NCI-H446 treated with DMSO at 0.1 percent for 48 hours (cell line): ENCODE measurements around the gene ALPL.

Experiments
- DNase-seq: peaks from one replicate; lab custom pipeline; 2025; lab: John Stamatoyannopoulos, UW

Gene ALPL

DNA sequence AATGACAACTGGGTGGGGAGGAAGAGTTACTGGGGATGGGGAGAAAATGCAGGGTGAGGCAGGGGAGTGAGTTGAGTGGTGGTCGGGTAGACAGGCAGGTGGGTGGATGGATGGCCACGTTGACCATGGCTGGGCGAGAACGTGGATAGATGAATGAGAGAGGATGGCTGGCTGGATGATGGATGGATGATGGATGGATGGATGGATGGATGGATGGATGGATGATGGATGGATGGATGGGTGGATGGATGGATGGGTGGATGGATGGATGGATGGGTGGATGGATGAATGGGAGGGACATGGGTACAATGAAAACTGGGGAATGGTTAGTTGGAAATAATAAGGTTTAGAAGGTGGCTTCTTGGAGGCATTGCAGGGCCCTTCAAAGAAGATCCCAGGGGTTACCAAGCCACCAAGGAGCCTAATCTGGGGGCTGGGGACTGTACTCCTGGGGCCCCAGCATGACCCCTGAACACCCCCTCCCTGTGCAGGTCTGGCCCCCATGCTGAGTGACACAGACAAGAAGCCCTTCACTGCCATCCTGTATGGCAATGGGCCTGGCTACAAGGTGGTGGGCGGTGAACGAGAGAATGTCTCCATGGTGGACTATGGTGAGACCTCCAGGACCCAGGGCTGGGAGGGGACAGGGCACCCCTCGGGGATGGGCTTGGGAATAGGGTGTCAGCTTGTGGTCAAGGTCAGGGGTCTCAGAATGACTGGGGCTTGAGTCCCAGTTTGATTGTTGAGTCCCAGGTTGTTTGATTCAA lies 67.0 kb downstream of the ALPL start:
- no peak for DNase-seq

DNA sequence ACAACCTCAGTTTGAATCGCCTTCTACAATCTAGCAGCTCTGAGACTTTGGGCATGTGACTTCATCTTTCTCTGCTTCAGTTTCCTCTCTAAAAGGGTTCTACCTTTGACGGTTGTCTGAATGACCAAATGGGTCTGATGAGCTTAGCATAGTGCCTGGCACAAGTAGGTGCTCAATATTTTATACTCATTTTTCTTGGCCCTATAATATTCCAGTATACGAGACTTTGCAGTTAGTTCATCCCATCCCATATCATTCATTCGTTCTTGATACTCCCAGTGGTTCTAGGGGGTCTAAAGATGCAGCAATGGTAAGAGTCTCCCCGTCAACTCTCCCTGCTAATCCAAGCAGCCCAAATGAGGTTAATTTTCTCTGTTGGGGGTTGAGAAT lies 67.6 kb downstream of the ALPL start:
- DNase-seq, result no peak

DNA sequence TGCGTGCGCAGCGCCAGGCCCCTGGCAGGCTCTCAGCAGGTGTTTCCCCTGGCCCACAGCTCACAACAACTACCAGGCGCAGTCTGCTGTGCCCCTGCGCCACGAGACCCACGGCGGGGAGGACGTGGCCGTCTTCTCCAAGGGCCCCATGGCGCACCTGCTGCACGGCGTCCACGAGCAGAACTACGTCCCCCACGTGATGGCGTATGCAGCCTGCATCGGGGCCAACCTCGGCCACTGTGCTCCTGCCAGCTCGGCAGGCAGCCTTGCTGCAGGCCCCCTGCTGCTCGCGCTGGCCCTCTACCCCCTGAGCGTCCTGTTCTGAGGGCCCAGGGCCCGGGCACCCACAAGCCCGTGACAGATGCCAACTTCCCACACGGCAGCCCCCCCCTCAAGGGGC lies 68.1 kb downstream of the ALPL start:
- DNase-seq, result no peak

DNA sequence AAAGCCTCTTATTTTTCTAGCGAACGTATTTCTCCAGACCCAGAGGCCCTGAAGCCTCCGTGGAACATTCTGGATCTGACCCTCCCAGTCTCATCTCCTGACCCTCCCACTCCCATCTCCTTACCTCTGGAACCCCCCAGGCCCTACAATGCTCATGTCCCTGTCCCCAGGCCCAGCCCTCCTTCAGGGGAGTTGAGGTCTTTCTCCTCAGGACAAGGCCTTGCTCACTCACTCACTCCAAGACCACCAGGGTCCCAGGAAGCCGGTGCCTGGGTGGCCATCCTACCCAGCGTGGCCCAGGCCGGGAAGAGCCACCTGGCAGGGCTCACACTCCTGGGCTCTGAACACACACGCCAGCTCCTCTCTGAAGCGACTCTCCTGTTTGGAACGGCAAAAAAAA lies 68.7 kb downstream of the ALPL start:
- no peak for DNase-seq

DNA sequence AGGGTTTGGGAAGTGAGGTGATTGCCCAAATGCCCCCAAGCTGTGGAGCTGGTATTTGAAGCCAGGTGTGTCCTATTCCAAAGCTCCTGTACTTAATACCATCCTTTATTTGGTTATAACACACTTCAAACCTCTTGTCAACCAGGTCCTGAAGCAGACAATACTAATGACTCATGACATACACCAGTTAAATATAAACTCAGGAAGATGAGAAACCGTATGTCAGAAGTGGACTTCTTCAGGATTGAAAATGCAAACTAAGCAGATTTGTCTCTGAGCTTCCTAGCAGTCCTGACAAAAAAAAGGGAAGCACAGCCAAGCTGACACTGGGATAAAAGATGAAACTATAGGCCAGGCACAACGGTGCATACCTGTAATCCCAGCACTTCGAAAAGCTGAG lies 70.6 kb downstream of the ALPL start:
- no peak for DNase-seq

DNA sequence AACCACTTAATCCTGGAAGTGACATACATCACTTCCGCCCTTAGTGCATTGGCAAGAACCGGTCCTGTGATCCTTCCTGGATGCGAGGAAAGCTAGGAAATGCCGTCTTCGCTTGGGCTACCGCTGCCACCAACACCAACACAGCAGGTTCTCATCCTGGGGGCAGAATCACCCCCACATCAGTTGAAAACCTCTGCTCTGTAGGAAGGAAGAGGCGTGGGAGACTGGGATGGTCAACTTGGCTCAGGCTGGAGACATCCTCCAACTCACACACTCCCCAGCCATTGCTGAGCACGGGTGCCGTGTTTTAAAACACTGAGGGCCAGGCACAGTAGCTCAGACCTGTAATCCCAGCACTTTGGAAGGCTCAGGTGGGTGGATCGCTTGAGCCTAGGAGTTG lies 74.9 kb downstream of the ALPL start:
- DNase-seq, result no peak

DNA sequence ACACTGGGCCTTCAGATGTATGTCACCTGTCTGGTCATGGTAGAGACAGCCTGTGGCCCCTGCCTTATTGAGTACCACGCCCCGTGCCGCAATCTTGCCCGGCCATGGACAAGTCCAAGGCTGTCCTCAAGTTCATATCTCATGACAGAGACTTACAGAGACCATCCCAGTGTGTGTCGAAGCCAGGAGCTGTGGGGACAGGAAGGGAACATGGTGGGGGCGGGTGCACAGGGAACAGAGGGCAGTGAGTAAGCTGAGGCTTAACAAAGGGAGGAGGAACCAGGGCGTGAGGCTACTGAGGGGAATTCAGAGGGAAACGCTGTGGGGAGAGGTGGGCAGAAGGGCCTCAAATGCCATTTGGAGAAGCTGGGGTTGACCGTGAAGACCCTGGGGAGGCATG lies 75.8 kb downstream of the ALPL start:
- no peak for DNase-seq

DNA sequence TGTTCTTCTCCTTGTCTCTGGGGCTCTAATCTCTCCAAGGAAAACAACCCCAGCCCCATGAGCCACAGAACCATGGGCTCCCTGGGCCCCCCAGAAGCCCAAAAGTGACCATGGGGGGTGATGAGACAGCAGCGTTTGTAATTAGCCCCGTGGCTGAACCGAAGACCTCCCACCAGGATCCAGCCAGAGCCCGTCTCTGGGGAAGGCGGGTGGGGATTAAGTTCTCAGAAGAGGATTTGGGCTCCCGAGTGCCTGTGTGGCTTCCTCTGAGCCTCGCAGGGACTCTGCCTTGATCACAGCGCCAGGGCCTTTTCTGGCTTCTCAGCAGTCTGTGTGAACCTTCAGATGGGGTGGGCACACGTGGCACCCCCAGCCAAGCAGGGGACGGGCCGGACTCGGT lies 77.0 kb downstream of the ALPL start:
- no peak for DNase-seq

DNA sequence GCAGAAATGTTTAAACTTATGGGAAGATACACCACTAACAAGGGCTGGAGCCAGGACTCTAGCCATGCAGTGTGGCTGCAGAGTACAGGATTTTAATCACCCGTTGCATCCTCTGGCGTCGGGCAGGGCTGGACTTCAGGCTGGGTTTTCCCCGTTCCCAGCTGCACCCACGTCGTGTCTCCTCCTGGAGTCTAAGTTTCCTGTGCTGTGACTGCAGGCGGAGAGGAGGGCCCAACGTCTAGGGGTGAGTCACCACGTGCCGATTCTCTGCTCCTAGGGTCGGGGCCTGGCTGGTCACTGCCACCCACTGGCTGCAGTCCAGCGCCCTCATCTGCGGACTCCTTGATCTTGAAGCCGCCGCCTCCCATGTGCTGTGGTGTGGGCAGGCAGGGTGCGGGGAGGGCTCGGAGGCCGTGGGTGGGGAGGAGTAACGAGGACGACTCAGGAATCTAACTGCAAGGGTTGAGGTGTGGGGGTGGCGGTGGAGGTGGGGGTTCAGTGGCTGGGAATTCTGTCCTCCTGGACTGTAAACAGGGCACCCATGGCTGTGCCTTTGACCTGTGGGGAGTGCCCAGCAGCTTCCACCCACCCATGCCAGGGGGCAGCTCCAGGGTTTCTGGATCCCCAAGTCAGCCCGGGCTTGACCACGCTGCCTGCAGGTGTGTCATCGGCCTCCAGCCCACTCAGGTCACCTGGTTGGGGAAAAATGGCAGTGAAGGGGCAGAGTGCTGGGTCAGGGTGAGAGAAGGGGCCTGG lies 77.8 kb downstream of the ALPL start:
- no peak for DNase-seq

DNA sequence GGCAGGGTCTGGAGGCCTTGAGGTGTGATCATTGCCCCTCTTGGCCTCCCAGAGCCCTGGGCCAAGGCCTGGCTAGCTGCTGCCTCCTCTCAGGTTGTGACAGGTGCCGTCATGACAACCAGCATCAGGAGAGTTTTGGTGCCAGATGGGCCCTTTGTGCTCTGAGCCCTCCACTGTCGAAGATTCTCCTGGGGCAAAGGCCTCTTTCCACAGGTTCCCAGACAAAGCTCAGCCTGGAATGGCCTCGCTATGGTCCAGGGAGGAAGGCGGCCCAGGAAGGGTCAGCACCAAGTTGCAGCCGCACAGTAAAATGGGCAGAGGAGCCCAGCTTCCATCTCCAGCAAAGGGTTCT lies 78.4 kb downstream of the ALPL start:
- no peak for DNase-seq

DNA sequence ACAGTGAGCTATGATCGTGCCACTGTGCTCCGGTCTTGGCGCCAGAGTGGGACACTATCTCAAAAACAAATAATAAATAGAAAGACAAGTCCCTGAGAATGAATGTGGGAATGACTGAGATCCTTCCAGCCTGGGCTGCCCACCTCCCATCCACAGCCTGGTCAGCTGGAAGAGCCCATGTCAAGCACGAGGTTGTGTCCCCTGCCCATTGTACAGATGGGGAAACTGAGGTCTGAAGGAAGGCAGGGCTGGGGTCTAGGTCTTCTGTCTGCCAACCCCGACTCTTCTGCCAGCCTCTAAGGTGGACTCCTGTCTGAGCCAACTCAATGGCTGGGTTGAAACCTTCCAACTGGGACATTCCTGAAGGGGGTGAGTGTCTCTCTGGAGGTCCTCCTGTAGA lies 80.4 kb downstream of the ALPL start:
- DNase-seq, result no peak

DNA sequence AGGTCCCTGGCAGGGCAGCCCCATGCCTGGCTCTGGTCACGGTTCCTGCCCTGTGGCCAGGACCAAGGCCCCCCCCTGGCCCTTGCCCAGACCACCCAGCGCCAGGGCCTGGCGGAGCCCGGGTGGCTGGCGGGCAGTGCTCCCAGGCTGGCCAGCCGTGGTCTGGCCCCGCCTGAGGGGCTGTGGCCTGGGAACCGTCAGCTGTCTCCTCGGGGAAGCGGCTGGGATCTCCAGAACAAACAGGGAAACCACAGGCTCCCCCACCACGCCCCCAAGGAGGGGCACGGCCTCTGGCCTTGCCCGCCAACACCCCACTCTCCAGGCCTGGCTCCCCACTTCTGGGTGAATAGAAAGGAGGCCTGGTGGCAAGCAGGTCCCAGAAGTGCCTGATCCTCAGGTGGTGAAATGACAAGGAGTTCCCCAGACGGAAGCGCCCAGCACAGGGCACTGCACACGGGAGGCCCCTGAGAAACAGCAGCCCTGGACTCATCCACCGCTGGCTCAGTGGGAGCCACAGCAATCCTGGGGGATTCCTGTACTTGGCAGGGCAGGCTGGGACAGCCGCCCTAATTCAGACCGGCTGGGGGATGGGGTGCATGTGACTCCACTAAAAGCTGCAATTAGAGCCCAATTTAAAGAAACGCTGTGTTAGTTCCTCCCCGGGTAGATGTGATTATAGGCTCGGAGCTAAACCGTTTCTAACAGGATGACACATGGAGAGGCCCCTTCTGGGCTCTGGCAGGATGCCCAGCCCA lies 81.1 kb downstream of the ALPL start:
- no peak for DNase-seq

DNA sequence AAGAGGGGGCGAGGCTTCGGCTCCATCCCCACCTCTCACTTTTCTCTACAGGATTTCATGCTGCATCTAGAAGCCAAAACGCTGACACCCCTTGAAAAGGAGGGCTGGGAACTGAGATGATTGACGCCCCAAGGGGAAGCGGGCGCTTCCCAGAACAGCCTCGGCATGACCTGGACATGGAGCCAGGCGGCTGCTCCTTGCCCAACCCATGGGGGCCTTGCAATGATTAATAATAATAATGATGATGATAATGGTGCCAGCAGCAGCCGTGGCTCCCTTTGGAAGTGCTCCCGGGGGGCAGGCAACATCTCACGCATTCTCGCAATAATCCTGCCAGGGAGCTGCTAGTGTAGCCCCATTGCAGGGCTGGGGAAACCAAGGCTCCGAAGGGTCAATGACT lies 81.7 kb downstream of the ALPL start:
- no peak for DNase-seq

DNA sequence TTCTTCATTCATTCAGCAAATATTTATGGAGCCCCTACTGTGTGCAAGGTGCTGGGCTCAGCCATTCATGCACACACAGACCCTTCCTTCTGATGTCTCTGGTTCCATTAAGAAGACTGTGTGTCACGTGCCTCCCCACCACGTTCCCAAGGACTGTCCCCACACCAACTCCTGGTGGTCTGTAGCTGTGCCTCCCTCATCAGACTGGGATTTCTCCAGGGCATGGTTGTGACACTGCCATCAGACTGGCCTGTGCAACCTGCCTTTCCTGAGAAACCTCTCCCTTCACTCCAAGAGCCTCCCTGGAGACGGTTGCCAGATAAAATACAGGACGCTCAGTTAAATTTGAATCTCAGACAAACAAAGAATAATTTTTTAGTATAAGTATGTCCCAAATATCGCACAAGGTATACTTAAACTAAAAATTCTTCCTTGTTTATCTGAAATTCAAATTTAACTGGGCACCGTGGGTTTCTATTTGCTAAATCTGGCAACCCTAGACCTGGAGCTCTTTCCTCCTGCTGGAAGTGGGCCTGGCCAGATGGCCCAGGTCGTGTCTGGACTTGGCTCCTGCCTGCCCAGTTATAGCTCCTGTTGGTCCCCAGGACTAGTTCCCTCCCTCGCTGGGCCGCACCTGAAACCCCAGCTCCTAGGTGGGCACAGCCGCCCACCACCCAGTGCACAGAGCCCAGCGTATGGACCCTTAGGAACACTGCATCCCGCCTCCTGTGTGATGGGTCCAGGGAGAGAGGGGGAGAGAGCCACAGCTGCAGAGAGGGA lies 83.1 kb downstream of the ALPL start:
- DNase-seq, result no peak

DNA sequence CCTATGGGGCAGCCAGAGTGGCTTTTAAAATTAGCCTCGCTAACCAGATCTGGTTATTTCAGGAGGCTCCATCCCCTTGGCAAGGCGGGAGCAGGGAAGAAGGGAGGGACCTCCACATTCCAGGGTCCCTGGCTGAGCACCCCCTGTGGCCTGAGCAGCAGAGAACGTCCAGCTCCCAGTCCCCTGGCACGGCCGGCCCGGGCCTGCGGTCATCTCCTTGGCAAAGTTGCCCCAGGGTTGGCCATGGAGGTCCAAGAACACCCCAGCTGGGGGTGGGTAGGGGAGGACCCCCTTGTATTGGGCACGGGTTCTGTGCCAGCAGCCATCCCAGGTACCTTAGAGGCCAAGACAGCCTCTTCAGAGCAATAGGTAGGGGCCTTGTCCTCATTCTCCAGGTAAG lies 84.0 kb downstream of the ALPL start:
- no peak for DNase-seq

DNA sequence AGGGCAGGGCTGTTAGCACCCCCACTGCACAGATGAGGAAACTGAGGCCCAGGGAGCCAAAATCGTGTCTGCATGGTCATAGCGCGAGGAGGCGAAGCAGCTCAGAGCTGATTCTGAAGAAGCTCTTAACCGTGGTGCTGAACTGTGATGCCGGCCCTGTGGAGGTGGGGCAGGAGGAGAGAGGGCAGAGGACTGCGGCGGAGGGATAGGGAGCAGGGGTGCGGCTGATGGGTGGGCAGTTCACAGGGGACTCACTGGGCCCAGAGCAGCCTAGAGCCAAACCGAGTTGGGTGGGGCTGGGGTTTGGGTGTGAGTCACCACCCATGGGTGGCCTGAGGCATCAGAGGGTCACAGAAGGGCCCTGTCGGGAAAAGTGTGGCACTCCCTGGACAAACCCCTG lies 85.3 kb downstream of the ALPL start:
- DNase-seq, result no peak

DNA sequence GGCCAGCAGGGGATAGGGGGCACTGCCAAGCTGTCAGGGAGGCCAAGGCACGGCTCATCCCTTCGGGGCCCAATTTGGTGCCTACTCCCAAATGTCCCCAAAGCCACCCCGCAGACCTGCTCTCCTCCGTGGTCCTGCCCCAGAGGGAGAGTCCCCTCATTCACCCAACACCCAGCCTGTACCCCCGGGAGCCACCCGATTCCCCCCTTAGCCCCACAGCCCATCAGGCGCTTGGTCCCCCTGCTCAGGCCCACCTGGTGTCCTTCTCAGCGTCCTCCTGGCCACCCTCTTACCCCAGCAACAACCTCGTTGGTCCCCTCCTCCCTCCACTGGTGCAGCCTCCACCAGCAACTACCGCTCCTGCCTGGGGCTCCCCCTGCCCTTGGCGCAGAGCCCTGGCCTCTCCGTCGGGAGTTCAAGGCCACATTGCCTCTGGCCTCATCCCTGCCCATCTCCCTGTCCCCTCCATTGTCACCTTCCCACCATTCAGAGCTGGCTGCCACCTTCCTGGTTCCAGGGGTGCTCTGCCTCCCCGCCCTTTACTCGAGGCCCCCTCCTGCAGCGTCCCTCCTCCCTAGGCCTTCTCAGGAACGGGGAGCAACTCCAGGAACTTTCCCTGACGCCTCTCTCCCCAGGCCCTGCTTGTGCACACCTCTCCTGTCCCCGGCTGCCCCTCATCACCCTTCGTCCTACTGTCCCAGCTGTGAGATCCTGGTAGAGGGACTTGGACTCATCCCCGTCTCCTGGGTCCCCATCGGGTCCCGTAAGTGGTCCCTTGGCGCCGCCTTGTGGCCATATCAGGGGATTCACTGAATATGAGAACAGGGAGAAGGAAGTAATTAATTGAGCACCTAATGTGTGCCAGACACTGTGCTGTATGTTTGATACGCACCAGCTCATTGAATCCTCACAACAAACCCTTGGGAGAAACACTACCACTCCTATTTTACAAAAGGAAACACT lies 86.0 kb downstream of the ALPL start:
- peak; percentile 11 for DNase-seq

DNA sequence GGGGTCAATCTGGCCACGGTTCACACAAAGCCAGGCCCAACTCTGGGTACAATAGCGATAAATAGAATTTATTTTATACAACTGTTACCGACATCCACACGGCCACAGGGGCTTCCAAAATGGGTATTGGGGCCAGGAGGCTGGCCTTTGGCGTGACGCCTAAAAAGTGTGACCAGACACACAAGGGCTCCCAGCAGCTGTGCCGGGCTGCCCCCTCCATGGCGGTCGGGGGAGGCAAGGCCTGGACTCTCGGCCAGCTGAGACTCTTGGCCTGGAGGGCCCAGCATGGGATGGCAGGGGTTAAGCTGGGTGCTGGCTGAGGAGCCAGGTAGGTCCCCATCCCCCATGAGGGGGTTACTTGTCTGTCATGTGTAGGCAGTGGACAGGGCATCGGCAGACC lies 87.0 kb downstream of the ALPL start:
- no peak for DNase-seq

DNA sequence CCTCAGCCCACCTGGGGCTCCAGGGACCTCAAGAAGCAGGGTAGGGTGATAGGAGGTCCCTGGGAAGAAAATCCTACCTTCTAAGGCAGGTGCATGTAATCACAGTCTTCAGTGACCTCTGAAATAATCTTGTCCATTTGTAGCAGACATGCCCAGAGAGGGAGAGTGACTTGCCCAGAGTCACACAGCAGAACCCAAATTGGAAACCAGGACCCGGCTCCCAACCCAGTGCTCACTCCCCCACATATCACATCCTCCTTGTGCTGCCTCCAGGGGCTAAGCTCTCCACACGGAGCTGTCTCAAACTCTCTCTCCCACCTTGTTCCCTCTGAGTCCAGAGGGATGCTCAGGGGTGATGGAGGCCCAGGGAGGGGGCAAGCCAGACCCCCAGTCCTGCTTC lies 87.4 kb downstream of the ALPL start:
- no peak for DNase-seq

DNA sequence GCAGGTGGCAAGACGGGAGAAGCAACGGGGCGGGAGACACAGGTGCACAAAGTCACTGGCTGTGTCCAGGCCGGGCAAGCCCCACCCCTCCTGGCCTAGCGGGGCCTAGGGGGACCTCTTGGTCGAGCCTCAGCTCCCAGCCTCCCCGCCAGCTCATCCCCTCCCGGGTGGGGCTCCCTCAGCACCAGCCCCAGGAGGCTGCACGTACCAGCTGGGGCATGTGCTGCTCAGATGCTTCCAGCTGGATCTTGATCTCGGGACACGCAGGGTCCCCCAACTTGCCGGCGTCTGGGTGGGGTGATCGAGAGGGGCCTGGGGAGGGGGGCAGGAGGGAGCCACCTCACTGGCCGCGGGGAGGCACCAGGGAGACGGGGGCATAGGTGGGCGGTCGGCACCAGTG lies 88.5 kb downstream of the ALPL start:
- DNase-seq, result no peak

DNA sequence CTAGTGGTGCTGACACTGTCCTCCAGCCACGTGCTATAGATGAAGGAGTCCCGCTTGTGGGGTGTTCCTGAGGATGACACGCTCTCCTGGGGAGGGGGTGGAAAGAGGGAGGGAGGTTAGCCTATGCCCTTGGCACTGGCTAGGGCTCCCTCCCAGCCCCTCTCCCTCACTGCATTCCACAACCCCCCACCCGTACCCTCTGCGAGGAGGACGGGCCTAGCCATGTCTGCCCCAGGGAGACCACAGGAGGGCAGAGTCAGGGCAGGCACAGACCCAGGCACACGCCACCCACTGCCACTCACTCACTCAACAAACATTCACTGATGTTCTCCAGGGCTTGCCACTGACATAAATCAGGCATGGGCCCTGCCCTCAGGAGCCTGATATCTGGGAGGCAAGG lies 89.2 kb downstream of the ALPL start:
- no peak for DNase-seq
